Muscle of leg (tissue), 11 donors: ENCODE measurements around the gene ANKRD39. TPM values are rescaled to one million over a fixed set of nuclear protein-coding genes. Genes with fewer than 3 reads are reported as not detected.

Experiments used
- DNase-seq: peaks from one replicate; pipeline ENCODE4 v3.0.0; 2013
- H3K27ac ChIP-seq: one replicate; pipeline ENCODE4 v1.5.1; 2013; ENCODE audit warnings: mild to moderate bottlenecking, low read length, control low read depth
- H3K27me3 ChIP-seq: one replicate; pipeline ENCODE4 v1.6.1; 2013; ENCODE audit warnings: low read length; ENCODE audit not compliant: control insufficient read depth, insufficient read depth
- H3K36me3 ChIP-seq: one replicate; pipeline ENCODE4 v1.6.1; 2013; ENCODE audit warnings: low read length; ENCODE audit not compliant: control insufficient read depth, insufficient read depth
- H3K4me1 ChIP-seq: one replicate; pipeline ENCODE4 v1.6.1; 2013; ENCODE audit warnings: low read length; ENCODE audit not compliant: control insufficient read depth, insufficient read depth
- H3K4me3 ChIP-seq: one replicate; pipeline ENCODE4 v1.5.1; 2013; ENCODE audit warnings: low read length, control low read depth
- H3K9me3 ChIP-seq: replicated peaks from 2 replicates; pipeline ENCODE4 v1.6.1; 2013; ENCODE audit warnings: low read depth, low read length; ENCODE audit not compliant: control insufficient read depth
- WGBS: methylation state at CpG from one replicate; pipeline ENCODE4 v1.1.5; 2013; ENCODE audit warnings: missing lambda C conversion rate; ENCODE audit not compliant: insufficient coverage; 5-methylcytosine and 5-hydroxymethylcytosine counted together
- polyA plus RNA-seq, 8 donors: library from polyadenylated mRNA; unstranded; fragments of 120-200 nt; gene quantifications; one replicate each; pipeline versions ENCODE4 v1.2.1 to v1.2.3, GENCODE V29; 2013; ENCODE audit warnings: inconsistent platforms in 1 of 8, low replicate concordance in 1 of 8; ENCODE audit not compliant: insufficient read length in 8 of 8, insufficient read depth in 1 of 8
- total RNA-seq: library from RNA; stranded (reverse); fragments of 120-200 nt; gene quantifications from one replicate; pipeline ENCODE4 v1.2.4, GENCODE V29; 2013

ANKRD39 gene
- total and polyA plus RNA-seq, 9 donors: 5.9 to 7.7 (median 7.0) TPM

GRCh38 chr2:96872591-96873349 is 15.0 kb upstream of the ANKRD39 start:
- H3K27me3 ChIP-seq: peaks cover 13% of the 10 kb centered on the region
- no peak overlapping the region for H3K27ac ChIP-seq
- H3K9me3 ChIP-seq: no peaks in the 10 kb centered on the region
- H3K4me1 ChIP-seq: peaks cover 62% of the 10 kb centered on the region
- H3K4me3 ChIP-seq: no peak overlapping the region
- 68% methylated on average over 7 of the region's 14 CpGs for WGBS
- DNase-seq: no peak
- H3K36me3 ChIP-seq: peaks cover under 1% of the 10 kb centered on the region

GRCh38 chr2:96870626-96871255 is 12.9 kb upstream of the ANKRD39 start:
- peaks cover 13% of the 10 kb centered on the region for H3K27me3 ChIP-seq
- no peaks in the 10 kb centered on the region for H3K9me3 ChIP-seq
- peak overlapping the region; percentile 85 for H3K27ac ChIP-seq
- H3K36me3 ChIP-seq: peaks cover 21% of the 10 kb centered on the region
- DNase-seq: peak; percentile 57
- WGBS: 23% methylated on average over 7 of the region's 13 CpGs
- peaks cover 60% of the 10 kb centered on the region for H3K4me1 ChIP-seq
- H3K4me3 ChIP-seq: peak overlapping the region; percentile 91

GRCh38 chr2:96869822-96870625 is 12.2 kb upstream of the ANKRD39 start, which contains the start of gene SEMA4C:
Gene SEMA4C (minus strand): TSS chr2:96870080. CDS start chr2:96867886, 2,194 bp downstream.
- H3K27ac ChIP-seq: peak within 1 kb of the TSS; percentile 97
- H3K4me3 ChIP-seq: peak within 1 kb of the TSS; percentile 91
- no peaks in the 10 kb centered on the region for H3K9me3 ChIP-seq
- peak; percentile 86 for DNase-seq
- peaks cover 53% of the 10 kb centered on the region for H3K4me1 ChIP-seq
- under 1% methylated on average over 93 of the region's 93 CpGs for WGBS
- peaks cover 28% of the 10 kb centered on the region for H3K36me3 ChIP-seq
- H3K27me3 ChIP-seq: peaks cover 13% of the 10 kb centered on the region

GRCh38 chr2:96869281-96869821 is 11.5 kb upstream of the ANKRD39 start:
- WGBS: under 1% methylated on average over 45 of the region's 64 CpGs
- H3K27me3 ChIP-seq: peaks cover 13% of the 10 kb centered on the region
- peaks cover 46% of the 10 kb centered on the region for H3K4me1 ChIP-seq

GRCh38 chr2:96868555-96869280 is 10.9 kb upstream of the ANKRD39 start:
- H3K27me3 ChIP-seq: peaks cover 11% of the 10 kb centered on the region
- H3K27ac ChIP-seq: peak overlapping the region; percentile 97
- DNase-seq: peak; percentile 97
- peak overlapping the region; percentile 91 for H3K4me3 ChIP-seq
- H3K36me3 ChIP-seq: peaks cover 41% of the 10 kb centered on the region
- no peaks in the 10 kb centered on the region for H3K9me3 ChIP-seq
- WGBS: under 1% methylated on average over 55 of the region's 76 CpGs
- H3K4me1 ChIP-seq: peaks cover 40% of the 10 kb centered on the region

More at GRCh38 chr2:96869281-96869821, 11.5 kb upstream of the ANKRD39 start:
- peak; percentile 95 for DNase-seq
- H3K4me3 ChIP-seq: peak overlapping the region; percentile 91
- no peaks in the 10 kb centered on the region for H3K9me3 ChIP-seq
- peak overlapping the region; percentile 97 for H3K27ac ChIP-seq
- H3K36me3 ChIP-seq: peaks cover 34% of the 10 kb centered on the region

GRCh38 chr2:96867756-96868554 is 10.1 kb upstream of the ANKRD39 start:
- WGBS: 5% methylated on average over 10 of the region's 27 CpGs
- no peaks in the 10 kb centered on the region for H3K9me3 ChIP-seq
- H3K27ac ChIP-seq: peak overlapping the region; percentile 97
- peaks cover 48% of the 10 kb centered on the region for H3K36me3 ChIP-seq
- peak overlapping the region; percentile 91 for H3K4me3 ChIP-seq
- H3K4me1 ChIP-seq: peaks cover 36% of the 10 kb centered on the region
- no peak for DNase-seq
- H3K27me3 ChIP-seq: peaks cover 11% of the 10 kb centered on the region

- Histone ChIP-seq H3K4me1 (peaks cover 35% of the 10 kb centered on the region), H3K36me3 (peaks cover 52% of the 10 kb centered on the region), H3K9me3 (no peaks in the 10 kb centered on the region), H3K27ac (peak overlapping the region; percentile 97), H3K27me3 (peaks cover 10% of the 10 kb centered on the region), H3K4me3 (peak overlapping the region; percentile 91)
- 55% methylated on average over 12 of the region's 22 CpGs for WGBS
- DNase-seq: no peak
These were observed 9.4 kb upstream of the ANKRD39 start for GRCh38 chr2:96866986-96867755.

GRCh38 chr2:96866586-96866985 is 8.8 kb upstream of the ANKRD39 start:
- peaks cover 9% of the 10 kb centered on the region for H3K27me3 ChIP-seq

More at GRCh38 chr2:96866586-96866985, 8.8 kb upstream of the ANKRD39 start:
- H3K36me3 ChIP-seq: peaks cover 58% of the 10 kb centered on the region
- H3K27ac ChIP-seq: no peak overlapping the region
- 63% methylated on average over 4 of the region's 8 CpGs for WGBS
- DNase-seq: no peak
- H3K4me1 ChIP-seq: peaks cover 35% of the 10 kb centered on the region
- peak overlapping the region; percentile 3 for H3K4me3 ChIP-seq
- no peaks in the 10 kb centered on the region for H3K9me3 ChIP-seq
